ENCODE results near the gene NEMF.
"Not testable (repeated sequence)": the region's sequence is repeated elsewhere in the genome, so short reads cannot be mapped to it uniquely, and the experiment has no call there.

NEMF gene

GRCh38 chr14:49879646-49880204 lies 27.1 kb upstream of the NEMF start:
- peak; percentile 3 to 33 for DNase-seq

GRCh38 chr14:49876563-49877127 lies 24.1 kb upstream of the NEMF start:
- DNase-seq: no peak

GRCh38 chr14:49875640-49876198 lies 23.1 kb upstream of the NEMF start:
- DNase-seq: no peak

GRCh38 chr14:49873548-49873947 lies 21.0 kb upstream of the NEMF start:
- not testable (repeated sequence) for DNase-seq

- no peak for DNase-seq
Measured at GRCh38 chr14:49870908-49871307, 18.3 kb upstream of the NEMF start.

GRCh38 chr14:49868720-49869114 lies 16.1 kb upstream of the NEMF start:
- DNase-seq: no peak

- DNase-seq: peak; percentile 95 to 96
Measured at GRCh38 chr14:49867831-49868719, 15.5 kb upstream of the NEMF start.

- DNase-seq: peak; percentile 44 to 54
Measured at GRCh38 chr14:49865431-49865859, 12.9 kb upstream of the NEMF start.

GRCh38 chr14:49863487-49864281 lies 11.1 kb upstream of the NEMF start:
- no peak for DNase-seq

- peak; percentile 61 to 82 for DNase-seq
Measured at GRCh38 chr14:49862089-49862673, 9.6 kb upstream of the NEMF start.

- DNase-seq: peak in 1 of 2 experiments; percentile 82
Measured at GRCh38 chr14:49861699-49862088, 9.1 kb upstream of the NEMF start.

GRCh38 chr14:49860988-49861698 lies 8.6 kb upstream of the NEMF start:
- DNase-seq: no peak

- DNase-seq: no peak
Measured at GRCh38 chr14:49858383-49858782, 5.8 kb upstream of the NEMF start.

GRCh38 chr14:49857427-49858003 lies 4.9 kb upstream of the NEMF start:
- DNase-seq: no peak

GRCh38 chr14:49853572-49854375 lies 1.2 kb upstream of the NEMF start:
- DNase-seq: peak; percentile 65 to 83

GRCh38 chr14:49853158-49853477 lies 530 bp upstream of the NEMF start:
- DNase-seq: no peak

GRCh38 chr14:49851813-49852212 lies 775 bp downstream of the NEMF start:
- no peak for DNase-seq

- no peak for DNase-seq
Measured at GRCh38 chr14:49849213-49849847, 3.3 kb downstream of the NEMF start.

- DNase-seq: no peak
Measured at GRCh38 chr14:49828640-49829039, 23.9 kb downstream of the NEMF start.

GRCh38 chr14:49820176-49820575 lies 32.4 kb downstream of the NEMF start:
- DNase-seq: no peak
